ENCODE data around the gene TRPM7.

TRPM7 gene

DNA sequence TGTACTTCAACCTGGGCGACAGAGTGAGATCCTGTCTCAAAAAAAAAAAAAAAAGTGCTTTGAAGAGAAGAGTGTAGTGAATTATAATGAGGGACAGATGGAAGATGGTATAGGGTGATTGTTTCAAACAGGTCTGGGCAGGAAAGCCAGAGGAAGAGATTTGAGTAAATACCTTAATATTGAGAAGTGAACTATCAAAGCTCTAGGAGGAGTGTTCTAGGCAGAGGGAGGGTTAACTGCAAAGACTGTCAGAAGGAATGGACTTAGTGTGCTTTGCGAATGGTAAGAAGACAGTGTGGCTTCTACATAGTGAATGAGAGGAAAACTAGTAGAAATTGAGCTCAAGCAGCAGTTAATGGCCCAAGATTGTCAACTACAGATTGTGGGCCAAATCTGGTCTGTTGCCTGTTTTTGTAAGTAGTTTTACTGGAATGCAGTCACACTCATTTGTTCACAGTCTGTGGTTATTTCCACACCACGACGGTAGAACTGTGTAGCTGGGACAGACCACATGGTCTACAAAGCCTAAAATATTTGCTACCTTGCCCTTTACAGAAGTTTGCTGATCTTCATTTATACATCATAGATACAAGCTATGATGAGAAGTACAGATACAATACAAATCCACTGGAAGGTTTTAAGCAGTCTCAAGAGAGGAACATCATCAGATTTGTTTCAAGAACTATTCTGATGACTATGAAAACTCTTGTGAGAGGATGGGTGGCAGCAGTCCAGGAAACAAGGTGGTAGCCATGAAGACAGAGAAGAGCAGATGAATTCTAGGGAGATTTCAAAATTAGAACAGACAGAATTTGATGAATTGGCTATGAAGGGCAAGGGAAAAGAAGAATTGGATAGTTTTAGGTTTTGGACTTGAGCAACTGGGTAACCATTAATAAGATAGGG is 123.6 kb downstream of the TRPM7 start:
- DNase-seq (ENCODE audit: low spot score) = no peak

DNA sequence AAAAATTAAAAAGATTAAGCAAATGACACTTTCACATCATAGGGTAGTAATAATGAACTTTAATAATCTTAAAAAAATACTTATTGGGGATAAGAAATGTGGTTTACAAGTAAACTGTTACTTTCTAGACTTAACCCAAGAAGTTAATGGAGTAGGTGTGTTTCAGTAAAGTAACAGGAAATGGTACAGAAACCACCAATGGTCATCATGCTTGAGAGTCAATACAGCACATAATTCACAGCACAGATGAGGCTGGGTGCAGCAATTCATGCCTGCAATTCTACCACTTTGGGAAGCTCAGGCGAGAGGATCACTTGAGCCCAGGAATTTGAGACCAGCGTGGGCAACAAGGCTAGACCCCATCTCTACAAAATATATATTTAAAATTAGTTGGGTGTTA is 128.6 kb downstream of the TRPM7 start:
- no peak for DNase-seq (ENCODE audit: low spot score)

DNA sequence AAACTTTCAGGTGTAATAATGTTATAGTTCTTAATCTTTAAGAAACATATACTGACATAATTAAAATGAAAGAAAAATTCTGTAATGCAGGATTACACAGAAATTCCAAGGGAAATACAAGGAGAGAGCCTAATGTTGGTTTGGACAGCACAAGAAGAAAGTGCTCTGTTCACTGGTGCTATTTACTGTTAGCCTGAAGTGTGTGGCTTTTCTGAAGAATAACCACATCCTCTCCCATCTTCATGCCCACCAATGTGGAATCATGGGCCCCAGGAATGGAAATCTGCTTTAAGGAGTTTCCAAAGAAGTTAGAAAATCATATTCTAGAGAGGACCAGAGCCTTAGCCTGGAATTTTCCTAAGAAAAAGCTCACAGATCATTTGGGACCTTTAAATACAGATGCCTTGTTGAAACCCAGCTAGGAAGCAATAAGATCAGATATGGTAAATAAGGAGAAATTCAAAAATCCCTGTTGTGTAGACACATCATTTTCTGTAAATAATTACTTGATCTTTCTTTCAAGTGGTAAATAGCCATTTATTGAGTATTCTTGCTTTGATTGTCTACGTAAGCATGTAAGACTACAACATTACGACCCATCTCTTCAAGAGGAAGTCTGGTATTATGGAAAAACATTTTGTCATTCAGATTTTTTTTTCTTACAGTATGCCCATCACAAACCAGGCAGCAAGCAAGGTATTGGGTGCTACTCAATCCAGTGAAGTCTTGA is 129.8 kb downstream of the TRPM7 start:
- no peak for DNase-seq (ENCODE audit: low spot score)

DNA sequence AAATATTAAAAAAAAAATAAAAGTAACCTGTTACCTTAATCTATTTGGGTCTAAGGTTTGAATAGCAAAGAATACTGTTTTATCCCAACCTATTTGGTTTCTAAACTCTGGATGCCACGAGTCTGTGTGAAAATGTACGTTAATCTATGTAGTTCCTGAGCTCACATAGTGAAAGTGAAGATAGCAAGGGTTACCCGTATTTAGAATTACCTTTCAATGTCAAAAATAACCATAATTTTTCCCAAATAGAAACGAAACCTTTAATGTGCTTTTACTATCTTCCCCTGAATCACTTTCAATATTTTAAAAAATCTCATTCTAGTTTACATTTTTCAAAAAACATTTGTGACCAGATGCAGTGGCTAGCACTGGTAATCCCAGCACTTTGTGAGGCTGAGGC is 134.4 kb downstream of the TRPM7 start:
- DNase-seq (ENCODE audit: low spot score) = no peak

DNA sequence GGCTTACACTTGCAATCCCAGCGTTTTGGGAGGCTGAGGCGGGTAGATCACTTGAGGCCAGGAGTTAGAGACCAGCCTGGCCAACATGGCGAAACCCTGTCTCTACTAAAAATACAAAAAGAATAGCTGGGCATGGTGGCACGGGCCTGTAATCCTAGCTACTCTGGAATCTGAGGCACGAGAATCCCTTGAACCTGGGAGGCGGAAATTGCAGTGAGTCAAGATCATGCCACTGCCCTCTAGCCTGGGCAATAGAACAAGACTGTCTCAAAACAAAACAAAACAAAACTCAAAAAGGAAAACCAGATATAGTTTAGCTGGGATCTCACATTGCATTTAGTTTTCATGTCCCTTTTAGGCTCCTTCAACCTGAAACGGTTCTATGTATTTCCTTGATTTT is 137.3 kb downstream of the TRPM7 start:
- no peak for DNase-seq (ENCODE audit: low spot score)

DNA sequence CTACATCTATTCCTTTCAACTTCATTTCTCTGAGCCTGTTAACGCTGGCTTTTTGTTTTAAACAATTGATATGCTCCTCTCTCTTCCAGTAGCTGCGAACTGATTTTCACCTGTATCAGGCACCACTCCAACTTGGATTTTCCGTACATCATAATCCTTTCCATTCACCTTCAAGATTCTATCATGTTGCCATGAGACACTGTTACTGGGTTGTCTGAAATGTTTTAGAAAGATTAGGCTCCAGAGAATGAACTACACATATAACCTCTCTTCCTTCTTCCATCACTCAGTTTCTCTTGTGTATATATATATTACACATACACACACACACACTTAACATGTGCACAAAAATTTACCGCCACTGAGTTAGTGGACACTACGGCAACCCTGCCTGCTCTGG is 140.0 kb downstream of the TRPM7 start, which contains the start of gene USP50:
Gene USP50, minus strand, starts transcription at position 101 of the 400 bp plus-strand sequence. CDS start 141 bp downstream, outside the sequence.
- no peak for DNase-seq (ENCODE audit: low spot score)

DNA sequence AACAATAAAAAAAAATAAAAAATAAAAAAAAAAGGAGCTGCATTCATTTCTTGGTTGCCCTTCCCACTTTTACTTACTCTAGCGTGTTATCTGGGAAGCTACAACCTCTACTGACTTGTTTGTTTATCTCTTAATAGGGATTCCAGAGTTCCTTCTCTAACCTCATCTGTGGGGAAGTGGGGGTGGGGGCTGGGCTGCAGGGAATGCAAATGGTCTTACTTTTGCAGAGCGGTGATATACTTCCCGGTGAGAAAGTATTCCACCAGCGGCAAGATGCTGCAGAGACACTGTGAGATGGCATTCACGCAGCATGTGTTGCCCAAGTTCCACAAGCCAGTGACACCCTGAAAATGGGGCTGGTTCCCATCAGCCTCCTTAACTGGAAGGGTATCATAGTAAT is 142.2 kb downstream of the TRPM7 start:
- DNase-seq (ENCODE audit: low spot score) = no peak

DNA sequence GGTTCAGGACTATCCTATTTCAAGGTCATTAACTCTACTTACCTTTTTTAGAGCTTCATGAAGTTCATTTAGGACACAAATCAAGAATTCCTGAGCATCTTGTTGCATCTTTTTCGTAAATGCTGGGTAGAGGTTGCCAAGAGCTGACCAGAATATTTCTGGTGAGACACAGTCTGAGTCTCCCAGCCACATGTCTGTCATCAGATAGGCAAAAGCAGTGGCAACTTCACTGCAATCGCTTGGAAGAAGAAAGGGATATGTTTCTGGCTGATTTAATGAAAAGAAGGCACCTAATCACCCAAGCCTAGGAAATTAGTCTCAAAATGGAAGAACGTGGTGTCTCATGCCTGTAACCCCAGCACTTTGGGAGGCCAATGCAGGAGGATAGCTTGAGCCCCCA is 143.0 kb downstream of the TRPM7 start:
- DNase-seq (ENCODE audit: low spot score) = no peak

DNA sequence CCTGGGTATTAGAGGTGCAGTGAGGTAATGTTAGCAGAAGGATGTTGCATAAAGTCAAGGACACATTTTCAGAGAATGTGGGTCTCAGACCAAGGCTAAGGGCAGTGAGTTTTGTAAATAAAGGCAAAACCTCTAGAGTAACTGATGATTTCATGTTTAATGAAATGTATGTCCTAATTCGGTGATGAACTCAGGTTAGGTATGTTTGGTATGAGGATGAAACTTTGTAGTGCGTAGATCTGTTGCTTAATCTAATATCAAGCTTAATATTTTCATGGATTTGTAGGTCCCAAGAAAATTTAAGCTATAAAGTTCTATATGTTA is 143.7 kb downstream of the TRPM7 start:
- no peak for DNase-seq (ENCODE audit: low spot score)

DNA sequence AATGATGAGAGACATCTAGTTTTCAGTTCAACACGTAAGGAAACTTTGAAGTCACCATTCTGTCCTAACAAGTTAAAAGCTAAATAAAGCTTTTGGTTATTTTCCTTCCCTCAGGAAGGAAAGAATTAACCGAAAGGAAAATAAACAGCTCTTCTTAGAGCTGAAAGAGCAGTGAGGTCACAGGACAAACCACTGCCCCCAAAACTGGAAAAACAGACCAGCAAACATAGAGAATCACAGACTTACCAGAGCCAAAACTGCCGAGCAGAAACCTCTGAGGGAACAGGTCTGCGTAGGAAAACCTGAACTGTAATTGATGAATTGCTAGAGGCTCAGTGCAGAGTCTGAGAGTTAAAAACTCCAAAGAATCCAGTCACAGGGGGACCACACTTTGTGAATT is 154.8 kb downstream of the TRPM7 start:
- no peak for DNase-seq (ENCODE audit: low spot score)

DNA sequence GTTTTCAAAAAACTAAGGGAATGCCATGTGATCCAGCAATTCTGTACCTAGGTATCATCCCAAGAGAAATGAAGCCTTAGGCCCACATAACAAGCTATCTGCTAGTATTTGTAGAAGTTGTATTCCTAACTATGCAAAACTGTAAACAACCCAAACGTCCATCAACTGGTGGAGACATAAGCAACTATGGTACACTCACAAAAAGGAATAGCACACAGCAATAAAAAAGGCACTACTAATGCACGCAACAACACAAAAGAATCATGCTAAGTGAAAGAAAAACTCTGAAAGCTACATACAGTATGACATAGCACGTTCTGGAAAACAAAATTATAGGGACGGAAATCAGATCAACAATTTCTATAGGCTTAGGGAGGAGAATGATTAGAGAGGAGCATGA is 155.4 kb downstream of the TRPM7 start:
- no peak for DNase-seq (ENCODE audit: low spot score)

DNA sequence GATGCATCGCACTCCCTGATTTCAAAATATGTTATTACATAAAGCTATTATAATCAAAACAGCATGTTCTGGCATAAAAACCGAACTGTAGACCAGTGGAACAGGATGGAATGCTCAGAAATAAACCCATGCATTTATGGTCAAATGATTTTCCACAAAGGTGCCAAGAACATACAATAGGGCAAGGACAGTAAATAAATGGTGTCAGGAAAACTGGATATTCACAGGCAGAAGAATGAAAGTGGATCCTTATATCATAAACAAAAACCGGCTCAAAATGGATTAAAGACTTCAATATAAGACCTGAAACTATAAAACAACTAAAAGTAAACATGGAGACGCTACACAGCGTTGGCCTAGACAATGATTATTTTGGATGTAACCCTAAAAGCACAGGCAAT is 162.7 kb downstream of the TRPM7 start:
- no peak for DNase-seq (ENCODE audit: low spot score)

DNA sequence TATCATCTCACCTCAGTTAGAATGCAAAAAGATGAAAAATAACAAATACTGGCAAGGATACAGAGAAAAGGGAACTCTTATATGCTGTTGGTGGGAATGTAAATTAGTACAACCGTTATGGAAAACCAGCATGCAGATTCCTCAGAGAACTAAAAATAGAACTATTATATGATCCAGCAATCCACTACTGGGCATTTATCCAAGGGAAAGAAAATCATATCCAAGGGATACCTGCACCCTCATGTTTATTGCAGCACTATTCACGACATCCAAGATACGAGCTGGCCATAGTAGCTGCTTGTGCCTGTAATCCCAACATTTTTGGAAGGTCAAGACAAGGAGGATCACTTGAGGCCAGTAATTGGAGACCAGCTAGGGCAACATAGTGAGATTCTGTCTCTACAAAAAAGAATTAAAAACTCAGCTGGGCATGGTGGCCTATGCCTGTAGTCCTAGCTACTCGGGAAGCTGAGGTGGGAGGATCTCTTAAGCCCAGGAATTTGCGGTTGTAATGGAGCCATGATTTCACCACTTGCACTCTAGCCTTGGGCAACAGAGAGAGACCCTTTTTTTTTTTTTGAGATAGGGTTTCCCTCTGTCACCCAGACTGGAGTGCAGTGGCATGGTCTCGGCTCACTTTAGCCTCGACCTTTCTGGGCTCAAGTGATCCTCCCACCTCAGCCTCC is 166.7 kb downstream of the TRPM7 start:
- no peak for DNase-seq (ENCODE audit: low spot score)

DNA sequence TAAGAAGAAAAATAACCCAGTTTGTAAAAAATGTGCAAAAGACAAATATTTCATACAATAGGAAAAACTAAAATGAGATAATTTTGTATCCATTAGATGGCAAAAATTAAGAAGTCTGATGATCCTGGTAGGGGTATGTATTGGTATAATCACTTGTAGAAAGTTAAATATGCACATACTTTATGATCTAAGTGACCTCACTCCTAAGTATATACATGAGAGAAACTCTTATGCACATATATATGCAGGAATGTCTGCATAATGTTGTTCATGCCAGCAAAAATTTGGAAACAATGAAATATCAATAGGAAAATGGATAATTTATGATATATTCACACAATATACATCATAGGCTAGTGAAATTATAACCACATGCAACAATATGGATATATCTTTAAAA is 173.6 kb downstream of the TRPM7 start:
- DNase-seq (ENCODE audit: low spot score) = no peak

Data from NAMALWA (cell line).